GM19023 (cell line): ENCODE measurements around the gene SNAPC5.

Experiments used
- ATAC-seq: cut with Tn5 transposase; IDR thresholded peaks from one replicate; pipeline ENCODE4 v1.9.1; 2021; ENCODE audit warnings: mild to moderate bottlenecking, moderate library complexity; ENCODE audit not compliant: unreplicated experiment

Gene SNAPC5

DNA sequence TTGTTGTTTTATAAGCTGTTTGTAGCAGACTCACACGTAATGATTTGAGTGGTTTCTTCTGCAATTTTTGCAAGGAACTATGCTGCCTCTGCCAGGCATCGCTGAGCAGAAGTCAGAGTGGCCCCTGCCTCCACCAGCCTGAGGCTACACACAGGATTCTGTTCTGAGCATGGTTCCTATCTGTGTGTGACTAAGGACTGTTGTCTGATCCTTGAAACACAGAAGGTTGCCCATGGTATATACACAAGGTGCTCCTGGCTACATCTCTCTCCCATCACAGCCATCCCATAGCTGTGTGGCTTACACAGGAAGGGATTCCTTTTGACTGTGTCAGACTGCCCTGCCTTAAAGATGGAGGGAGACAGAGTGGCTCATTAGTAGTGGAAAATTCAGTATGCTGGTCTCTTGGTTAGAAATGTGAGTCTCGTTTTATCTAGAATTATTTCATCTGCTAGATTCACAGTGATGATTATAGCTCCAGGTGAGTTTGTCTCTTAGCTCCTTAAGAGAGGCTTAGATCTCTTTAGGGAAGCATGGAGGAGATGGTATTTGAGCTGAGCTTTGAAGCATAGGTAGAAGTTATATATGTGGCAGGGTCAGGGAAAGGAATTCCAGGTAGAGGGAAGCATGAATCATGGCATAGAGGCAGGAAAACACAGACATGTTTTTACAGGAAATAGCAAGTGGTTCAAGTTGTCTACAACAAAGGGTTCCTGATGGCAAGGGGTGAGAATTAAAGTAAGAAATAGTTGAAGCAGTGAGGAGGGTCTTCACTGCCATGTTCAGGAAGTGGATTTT is 37.5 kb downstream of the SNAPC5 start:
- no peak for ATAC-seq

- ATAC-seq, result no peak
Measured at GRCh38 chr15:66456211-66456610, 41.4 kb downstream of the SNAPC5 start.

- no peak for ATAC-seq
Measured at GRCh38 chr15:66454143-66454542, 43.4 kb downstream of the SNAPC5 start.

GRCh38 chr15:66452971-66453580 is 44.5 kb downstream of the SNAPC5 start:
- no peak for ATAC-seq

- ATAC-seq, result no peak
Measured at GRCh38 chr15:66452420-66452819, 45.1 kb downstream of the SNAPC5 start.
